Cardiac muscle cell (in vitro differentiated cells and primary cell): ENCODE results near the gene PPM1H. TPM values are rescaled to one million over a fixed set of nuclear protein-coding genes. Genes with fewer than 3 reads are reported as not detected.

ENCODE experiments used
- DNase-seq, 2 donors: peaks; one replicate each; pipeline versions ENCODE4 v3.0.0 to v3.0.0-alpha.2; 2010 to 2017; ENCODE audit warnings: low read depth in 1 of 2, low spot score in 1 of 2
- H3K27ac ChIP-seq: fragments of 200-600 bp; sonication (generic); 2 replicates; pipeline ENCODE4 v1.5.1; 2016
- H3K27me3 ChIP-seq: fragments of 200-600 bp; sonication (generic); 2 replicates; pipeline ENCODE4 v1.6.0; 2016; ENCODE audit warnings: control low read depth
- H3K36me3 ChIP-seq: fragments of 200-600 bp; sonication (generic); 2 replicates; pipeline ENCODE4 v1.5.1; 2016; ENCODE audit warnings: control low read depth
- H3K4me1 ChIP-seq: fragments of 200-600 bp; sonication (generic); 2 replicates; pipeline ENCODE4 v1.8.1; 2017; ENCODE audit warnings: low read depth, mild to moderate bottlenecking, mixed run types
- H3K4me3 ChIP-seq: fragments of 200-600 bp; sonication (generic); 2 replicates; pipeline ENCODE4 v1.5.1; 2016; ENCODE audit warnings: mild to moderate bottlenecking
- H3K9me3 ChIP-seq: fragments of 200-600 bp; sonication (generic); 2 replicates; pipeline ENCODE4 v1.5.1; 2017; ENCODE audit warnings: low read depth, mild to moderate bottlenecking, control low read depth
- polyA plus RNA-seq: library from polyadenylated mRNA; unstranded; fragments of >200 nt; fragmentation: Nextera tagmentation; extraction: Ambion mirVana; gene quantifications from 2 replicates; pipeline ENCODE4 v1.2.1, GENCODE V29; 2016
- total RNA-seq: library from RNA; depleted of rRNA; stranded (reverse); fragments of >200 nt; gene quantifications from 2 replicates; pipeline ENCODE4 v1.2.3, GENCODE V29; 2016
- TF ChIP-seq, protein P1 (sequence below): IDR thresholded peaks from 2 replicates; pipeline ENCODE4 v1.5.1; 2012; ENCODE audit warnings: low read depth, mild to moderate bottlenecking, low read length

PPM1H gene
- total and polyA plus RNA-seq, 2 experiments from 2014 or later, result 2.9 to 3.3 TPM

DNA sequence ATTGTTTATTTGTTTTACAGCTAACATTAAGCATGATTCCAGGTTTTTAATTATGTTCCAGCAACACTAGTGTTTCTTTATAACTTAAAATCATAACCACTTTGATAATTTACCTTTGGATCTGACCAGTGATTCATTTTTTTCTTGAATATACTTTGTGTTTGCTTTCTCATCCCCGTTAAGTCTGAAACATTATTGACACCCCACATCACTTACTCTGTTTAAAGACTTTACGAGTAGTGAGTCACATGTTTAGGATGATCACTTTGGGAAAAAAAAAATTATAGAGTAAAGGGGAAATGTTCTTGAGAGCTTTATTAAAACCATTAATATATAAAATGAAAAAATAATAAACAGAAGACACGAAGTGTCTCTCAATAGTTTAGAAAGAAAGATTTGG is 336.1 kb downstream of the PPM1H start:
- no peak for DNase-seq
- Histone ChIP-seq H3K4me3 (no peak overlapping the region), H3K9me3 (no peaks in the 10 kb centered on the region), H3K27me3 (no peaks in the 10 kb centered on the region), H3K4me1 (peaks cover 6% of the 10 kb centered on the region), H3K36me3 (no peaks in the 10 kb centered on the region), H3K27ac (no peak overlapping the region)
- TF ChIP-seq, protein P1, sequence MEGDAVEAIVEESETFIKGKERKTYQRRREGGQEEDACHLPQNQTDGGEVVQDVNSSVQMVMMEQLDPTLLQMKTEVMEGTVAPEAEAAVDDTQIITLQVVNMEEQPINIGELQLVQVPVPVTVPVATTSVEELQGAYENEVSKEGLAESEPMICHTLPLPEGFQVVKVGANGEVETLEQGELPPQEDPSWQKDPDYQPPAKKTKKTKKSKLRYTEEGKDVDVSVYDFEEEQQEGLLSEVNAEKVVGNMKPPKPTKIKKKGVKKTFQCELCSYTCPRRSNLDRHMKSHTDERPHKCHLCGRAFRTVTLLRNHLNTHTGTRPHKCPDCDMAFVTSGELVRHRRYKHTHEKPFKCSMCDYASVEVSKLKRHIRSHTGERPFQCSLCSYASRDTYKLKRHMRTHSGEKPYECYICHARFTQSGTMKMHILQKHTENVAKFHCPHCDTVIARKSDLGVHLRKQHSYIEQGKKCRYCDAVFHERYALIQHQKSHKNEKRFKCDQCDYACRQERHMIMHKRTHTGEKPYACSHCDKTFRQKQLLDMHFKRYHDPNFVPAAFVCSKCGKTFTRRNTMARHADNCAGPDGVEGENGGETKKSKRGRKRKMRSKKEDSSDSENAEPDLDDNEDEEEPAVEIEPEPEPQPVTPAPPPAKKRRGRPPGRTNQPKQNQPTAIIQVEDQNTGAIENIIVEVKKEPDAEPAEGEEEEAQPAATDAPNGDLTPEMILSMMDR, result no peak

DNA sequence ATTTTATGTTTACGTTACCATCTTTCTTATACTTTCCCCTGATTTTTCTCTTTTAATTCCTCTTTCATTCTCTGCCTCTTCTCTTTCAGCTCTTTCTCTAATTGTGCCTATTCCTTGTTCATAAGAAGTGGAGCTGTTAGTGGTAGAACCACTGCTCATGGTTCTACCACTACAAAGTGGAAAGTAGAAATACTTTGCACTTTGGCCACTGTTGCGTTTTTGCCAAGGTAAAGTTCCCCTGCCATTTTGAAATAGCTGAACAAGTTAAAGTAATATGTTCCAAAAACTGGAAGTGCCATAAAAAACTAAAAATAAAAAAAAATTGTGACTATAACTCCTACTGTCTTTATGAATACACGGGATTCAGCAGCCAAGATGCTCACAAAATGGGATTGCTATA is 337.7 kb downstream of the PPM1H start:
- H3K4me3 ChIP-seq, result no peak overlapping the region
- H3K9me3 ChIP-seq, result no peaks in the 10 kb centered on the region
- TF ChIP-seq, protein P1, result no peak
- H3K36me3 ChIP-seq, result no peaks in the 10 kb centered on the region
- DNase-seq, result no peak
- no peaks in the 10 kb centered on the region for H3K27me3 ChIP-seq
- H3K27ac ChIP-seq, result no peak overlapping the region
- H3K4me1 ChIP-seq, result peaks cover 6% of the 10 kb centered on the region

Other genes starting within 250 kb of the PPM1H start
- gene AVPR1A, start 216.1 kb upstream of the PPM1H start, total RNA-seq, result not detected in 2 replicates
- not detected in 2 replicates for gene AVPR1A, start 216.1 kb upstream of the PPM1H start, polyA plus RNA-seq